Glutamatergic neuron (in vitro differentiated cells): ENCODE measurements around the gene CD59. TPM values are rescaled to one million over a fixed set of nuclear protein-coding genes. Genes with fewer than 3 reads are reported as not detected.

Source experiments
- DNase-seq: peaks from one replicate; pipeline ENCODE4 v3.0.0; 2022
- H3K27ac Mint-ChIP-seq: one replicate; pipeline ENCODE4 v1.8.0; 2020; ENCODE audit warnings: mild to moderate bottlenecking, mixed read lengths, inconsistent platforms; ENCODE audit not compliant: unreplicated experiment
- H3K27me3 Mint-ChIP-seq: one replicate; pipeline ENCODE4 v1.8.0; 2020; ENCODE audit warnings: mild to moderate bottlenecking, moderate library complexity, mixed read lengths, inconsistent platforms; ENCODE audit not compliant: unreplicated experiment
- H3K36me3 Mint-ChIP-seq: one replicate; pipeline ENCODE4 v1.8.0; 2020; ENCODE audit warnings: mild to moderate bottlenecking, mixed read lengths, inconsistent platforms; ENCODE audit not compliant: unreplicated experiment
- H3K4me1 Mint-ChIP-seq: one replicate; pipeline ENCODE4 v1.8.0; 2020; ENCODE audit warnings: mild to moderate bottlenecking, low read depth, mixed read lengths, inconsistent platforms; ENCODE audit not compliant: unreplicated experiment
- H3K4me3 Mint-ChIP-seq: one replicate; pipeline ENCODE4 v1.8.0; 2020; ENCODE audit warnings: mild to moderate bottlenecking, mixed read lengths, inconsistent platforms; ENCODE audit not compliant: unreplicated experiment
- H3K9me3 Mint-ChIP-seq: one replicate; pipeline ENCODE4 v1.8.0; 2020; ENCODE audit warnings: mild to moderate bottlenecking, moderate library complexity, mixed read lengths, inconsistent platforms; ENCODE audit not compliant: unreplicated experiment
- CTCF ChIP-seq: fragments of 200-600 bp; sonication (generic); IDR thresholded peaks from one replicate; pipeline ENCODE4 v1.5.0; 2021; ENCODE audit not compliant: partially characterized antibody, unreplicated experiment
- total RNA-seq: library from RNA; stranded (reverse); fragmentation: NEBNext Ultra II Directional; extraction: Animal tissue kit (Norgen Biotek cat#: 25700); gene quantifications from one replicate; pipeline ENCODE4 v1.2.1, GENCODE V29; 2021; ENCODE audit not compliant: unreplicated experiment

CD59 gene
- total RNA-seq, 1 donor from 2014 or later: 105 TPM

- H3K4me3 Mint-ChIP-seq: no peak overlapping the region
- no peaks in the 10 kb centered on the region for H3K27me3 Mint-ChIP-seq
- H3K9me3 Mint-ChIP-seq: no peaks in the 10 kb centered on the region
- H3K36me3 Mint-ChIP-seq: peaks cover 5% of the 10 kb centered on the region
- H3K27ac Mint-ChIP-seq: no peak overlapping the region
- no peak for TF ChIP-seq CTCF
- no peak for DNase-seq
- H3K4me1 Mint-ChIP-seq: peaks cover 6% of the 10 kb centered on the region
These were observed 31.4 kb upstream of the CD59 start for GRCh38 chr11:33767624-33768023.

- no peak overlapping the region for H3K27ac Mint-ChIP-seq
- TF ChIP-seq CTCF: no peak
- H3K4me3 Mint-ChIP-seq: no peak overlapping the region
- no peaks in the 10 kb centered on the region for H3K27me3 Mint-ChIP-seq
- no peak for DNase-seq
- peaks cover 5% of the 10 kb centered on the region for H3K36me3 Mint-ChIP-seq
- H3K4me1 Mint-ChIP-seq: peaks cover 6% of the 10 kb centered on the region
- H3K9me3 Mint-ChIP-seq: no peaks in the 10 kb centered on the region
These were observed 29.9 kb upstream of the CD59 start for GRCh38 chr11:33766085-33766484.

GRCh38 chr11:33761471-33761870 lies 25.2 kb upstream of the CD59 start:
- no peak for TF ChIP-seq CTCF
- H3K4me3 Mint-ChIP-seq: no peak overlapping the region
- DNase-seq: no peak
- no peaks in the 10 kb centered on the region for H3K27me3 Mint-ChIP-seq
- H3K27ac Mint-ChIP-seq: no peak overlapping the region
- peaks cover 6% of the 10 kb centered on the region for H3K4me1 Mint-ChIP-seq
- no peaks in the 10 kb centered on the region for H3K9me3 Mint-ChIP-seq
- peaks cover 18% of the 10 kb centered on the region for H3K36me3 Mint-ChIP-seq

- DNase-seq: no peak
- Mint-ChIP-seq H3K27me3 (no peaks in the 10 kb centered on the region), H3K4me1 (no peaks in the 10 kb centered on the region), H3K9me3 (no peaks in the 10 kb centered on the region), H3K4me3 (no peak overlapping the region), H3K27ac (no peak overlapping the region), H3K36me3 (no peaks in the 10 kb centered on the region)
- TF ChIP-seq CTCF: no peak
These were observed 17.2 kb upstream of the CD59 start for GRCh38 chr11:33753304-33753967.

- Mint-ChIP-seq H3K4me3 (no peak overlapping the region), H3K27me3 (no peaks in the 10 kb centered on the region), H3K4me1 (no peaks in the 10 kb centered on the region), H3K27ac (no peak overlapping the region), H3K9me3 (no peaks in the 10 kb centered on the region), H3K36me3 (no peaks in the 10 kb centered on the region)
- no peak for DNase-seq
- no peak for TF ChIP-seq CTCF
These were observed 15.7 kb upstream of the CD59 start for GRCh38 chr11:33751878-33752277.
